ENCODE data around the gene KANSL1. TPM values are rescaled to one million over a fixed set of nuclear protein-coding genes. Genes with fewer than 3 reads are reported as not detected.

KANSL1 gene
- total and polyA plus RNA-seq, 2 experiments from 2014 or later, result 37.3 to 84.3 TPM

- Histone ChIP-seq H3K36me3 (replicated peaks; ENCODE audit: insufficient read depth, low read depth) (no peaks in the 10 kb centered on the region), H3K4me1 (ENCODE audit: insufficient read depth) (peaks cover 7% of the 10 kb centered on the region), H3K79me2 (peaks cover 99% of the 10 kb centered on the region), H2AFZ (no peak overlapping the region), H3K9me3 (ENCODE audit: low read depth) (no peaks in the 10 kb centered on the region), H4K20me1 (ENCODE audit: insufficient read depth, poor library complexity, severe bottlenecking) (peaks cover 98% of the 10 kb centered on the region), H3K27me3 (no peaks in the 10 kb centered on the region), H3K4me2 (no peak overlapping the region), H3K4me3 (no peak overlapping the region), H3K9me2 (replicated peaks; ENCODE audit: insufficient read depth) (no peaks in the 10 kb centered on the region), H3K27ac (no peak overlapping the region)
- TF ChIP-seq EZH2 (IDR thresholded peaks at IDR 0.05; ENCODE audit: borderline replicate concordance) (no peak), CTCF (IDR thresholded peaks at IDR 0.05; ENCODE audit: poor library complexity) (no peak), EZH2phosphoT487 (IDR thresholded peaks at IDR 0.05; ENCODE audit: low read depth, severe bottlenecking, unreplicated experiment) (no peak)
- no peak for DNase-seq (ENCODE audit: low spot score)
- WGBS (ENCODE audit: low lambda C conversion rate, missing lambda C conversion rate), result 98% methylated on average over 2 of the region's 2 CpGs
Observed at GRCh38 chr17:46127524-46127923, 65.7 kb downstream of the KANSL1 start.

GRCh38 chr17:46126840-46127239, 66.4 kb downstream of the KANSL1 start:
- H2AFZ ChIP-seq, result no peak overlapping the region
- 96% methylated on average over 1 of the region's 1 CpG for WGBS (ENCODE audit: low lambda C conversion rate, missing lambda C conversion rate)
- H3K27ac ChIP-seq, result no peak overlapping the region
- no peaks in the 10 kb centered on the region for H3K27me3 ChIP-seq
- DNase-seq (ENCODE audit: low spot score), result no peak
- H4K20me1 ChIP-seq (ENCODE audit: insufficient read depth, poor library complexity, severe bottlenecking), result peaks cover 98% of the 10 kb centered on the region
- H3K9me2 ChIP-seq (replicated peaks; ENCODE audit: insufficient read depth), result no peaks in the 10 kb centered on the region
- no peak for TF ChIP-seq CTCF (IDR thresholded peaks at IDR 0.05; ENCODE audit: poor library complexity)
- TF ChIP-seq EZH2phosphoT487 (IDR thresholded peaks at IDR 0.05; ENCODE audit: low read depth, severe bottlenecking, unreplicated experiment), result no peak
- no peak for TF ChIP-seq EZH2 (IDR thresholded peaks at IDR 0.05; ENCODE audit: borderline replicate concordance)
- H3K4me1 ChIP-seq (ENCODE audit: insufficient read depth), result peaks cover 7% of the 10 kb centered on the region
- H3K79me2 ChIP-seq, result peaks cover 99% of the 10 kb centered on the region
- H3K9me3 ChIP-seq (ENCODE audit: low read depth), result no peaks in the 10 kb centered on the region
- no peak overlapping the region for H3K4me2 ChIP-seq
- no peaks in the 10 kb centered on the region for H3K36me3 ChIP-seq (replicated peaks; ENCODE audit: insufficient read depth, low read depth)
- H3K4me3 ChIP-seq, result no peak overlapping the region

- peaks cover 7% of the 10 kb centered on the region for H3K4me1 ChIP-seq (ENCODE audit: insufficient read depth)
- H3K4me2 ChIP-seq, result no peak overlapping the region
Observed at GRCh38 chr17:46125831-46126230, 67.4 kb downstream of the KANSL1 start.

More at GRCh38 chr17:46125831-46126230, 67.4 kb downstream of the KANSL1 start:
- WGBS (ENCODE audit: low lambda C conversion rate, missing lambda C conversion rate), result 82% methylated on average over 6 of the region's 6 CpGs
- Histone ChIP-seq H3K4me3 (no peak overlapping the region), H4K20me1 (ENCODE audit: insufficient read depth, poor library complexity, severe bottlenecking) (peaks cover 98% of the 10 kb centered on the region), H3K79me2 (peaks cover 99% of the 10 kb centered on the region), H3K9me3 (ENCODE audit: low read depth) (no peaks in the 10 kb centered on the region), H3K27me3 (no peaks in the 10 kb centered on the region), H3K36me3 (replicated peaks; ENCODE audit: insufficient read depth, low read depth) (no peaks in the 10 kb centered on the region), H2AFZ (no peak overlapping the region), H3K9me2 (replicated peaks; ENCODE audit: insufficient read depth) (no peaks in the 10 kb centered on the region), H3K27ac (no peak overlapping the region)
- no peak for TF ChIP-seq EZH2phosphoT487 (IDR thresholded peaks at IDR 0.05; ENCODE audit: low read depth, severe bottlenecking, unreplicated experiment)
- no peak for TF ChIP-seq CTCF (IDR thresholded peaks at IDR 0.05; ENCODE audit: poor library complexity)
- TF ChIP-seq EZH2 (IDR thresholded peaks at IDR 0.05; ENCODE audit: borderline replicate concordance), result no peak
- no peak for DNase-seq (ENCODE audit: low spot score)

All from hepatocyte (in vitro differentiated cells).